HFF-Myc (cell line): ENCODE measurements around the gene CNTN5.

Source experiments
- DNase-seq: peaks from one replicate; pipeline ENCODE4 v3.0.0-alpha.2; 2011; ENCODE audit warnings: low read depth; ENCODE audit errors: extremely low read depth
- H3K4me3 ChIP-seq: replicated peaks from 2 replicates; pipeline ENCODE4 v1.5.1; 2011; ENCODE audit warnings: low read depth, mild to moderate bottlenecking, control low read depth, low read length
- TF ChIP-seq, protein P1 (sequence below): IDR thresholded peaks from 2 replicates; pipeline ENCODE4 v1.5.1; 2012; ENCODE audit warnings: mild to moderate bottlenecking, low read depth, low read length, control low read depth; ENCODE audit errors: missing control alignments

The CNTN5 gene

DNA sequence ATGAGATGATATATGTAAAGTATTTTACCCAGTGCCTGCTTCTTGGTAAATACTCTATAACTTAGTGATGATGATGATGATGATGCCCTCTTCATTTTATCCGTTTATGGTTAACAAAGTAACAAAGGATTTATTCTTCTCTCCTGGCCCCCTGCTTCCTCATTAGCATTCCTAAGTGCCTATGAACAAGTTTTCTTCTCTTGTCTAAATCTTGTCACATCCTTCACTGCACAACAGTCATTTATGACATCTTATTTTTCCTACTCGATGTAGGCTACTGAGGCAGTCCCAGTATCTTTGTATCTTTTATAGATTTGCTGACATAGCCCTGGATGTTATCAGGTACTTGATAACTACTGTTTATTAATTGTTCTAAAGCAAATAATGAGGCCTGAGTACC lies 911.9 kb downstream of the CNTN5 start:
- H3K4me3 ChIP-seq: no peak overlapping the region
- TF ChIP-seq, protein P1, sequence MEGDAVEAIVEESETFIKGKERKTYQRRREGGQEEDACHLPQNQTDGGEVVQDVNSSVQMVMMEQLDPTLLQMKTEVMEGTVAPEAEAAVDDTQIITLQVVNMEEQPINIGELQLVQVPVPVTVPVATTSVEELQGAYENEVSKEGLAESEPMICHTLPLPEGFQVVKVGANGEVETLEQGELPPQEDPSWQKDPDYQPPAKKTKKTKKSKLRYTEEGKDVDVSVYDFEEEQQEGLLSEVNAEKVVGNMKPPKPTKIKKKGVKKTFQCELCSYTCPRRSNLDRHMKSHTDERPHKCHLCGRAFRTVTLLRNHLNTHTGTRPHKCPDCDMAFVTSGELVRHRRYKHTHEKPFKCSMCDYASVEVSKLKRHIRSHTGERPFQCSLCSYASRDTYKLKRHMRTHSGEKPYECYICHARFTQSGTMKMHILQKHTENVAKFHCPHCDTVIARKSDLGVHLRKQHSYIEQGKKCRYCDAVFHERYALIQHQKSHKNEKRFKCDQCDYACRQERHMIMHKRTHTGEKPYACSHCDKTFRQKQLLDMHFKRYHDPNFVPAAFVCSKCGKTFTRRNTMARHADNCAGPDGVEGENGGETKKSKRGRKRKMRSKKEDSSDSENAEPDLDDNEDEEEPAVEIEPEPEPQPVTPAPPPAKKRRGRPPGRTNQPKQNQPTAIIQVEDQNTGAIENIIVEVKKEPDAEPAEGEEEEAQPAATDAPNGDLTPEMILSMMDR: no peak
- no peak for DNase-seq

DNA sequence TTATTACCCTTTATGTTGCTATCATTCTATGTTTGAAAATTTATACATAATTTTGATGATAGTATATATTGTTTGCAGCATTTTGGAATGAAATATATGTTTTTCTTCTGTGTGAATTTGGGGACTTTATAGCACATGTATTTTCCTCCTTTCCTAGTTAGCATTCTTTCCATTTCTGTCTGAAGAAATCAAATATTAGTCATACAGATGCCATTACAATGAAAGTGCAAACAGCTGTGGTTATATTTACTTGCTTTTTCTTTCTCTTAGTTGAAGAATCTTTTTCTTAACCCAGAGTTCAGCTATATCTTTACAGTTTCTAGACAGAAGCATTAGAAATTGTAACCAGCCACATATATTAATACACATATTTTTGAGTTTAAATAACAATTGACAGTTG lies 913.3 kb downstream of the CNTN5 start:
- TF ChIP-seq, protein P1: no peak
- no peak for DNase-seq

DNA sequence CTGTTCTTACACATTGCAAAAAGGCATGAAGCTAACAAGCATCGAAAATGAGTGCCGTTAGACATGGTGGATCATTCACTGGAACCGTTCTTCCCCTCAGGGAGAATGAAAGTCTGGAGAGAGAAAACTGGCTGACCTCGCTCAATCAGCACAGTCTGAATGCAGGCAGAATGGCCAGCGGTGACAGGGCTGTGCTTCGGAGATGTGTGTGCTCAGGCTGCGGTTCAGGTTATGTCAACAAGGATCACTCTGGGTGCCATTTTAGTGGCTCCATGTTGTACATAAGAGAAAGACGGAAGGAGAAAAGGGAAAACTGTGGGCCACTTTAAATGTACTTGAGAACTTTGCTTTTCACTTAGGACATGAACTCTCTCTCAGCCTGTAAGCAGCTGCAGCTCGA lies 916.6 kb downstream of the CNTN5 start:
- TF ChIP-seq, protein P1: no peak

More for the DNA sequence above, 913.3 kb downstream of the CNTN5 start:
- no peak overlapping the region for H3K4me3 ChIP-seq

DNA sequence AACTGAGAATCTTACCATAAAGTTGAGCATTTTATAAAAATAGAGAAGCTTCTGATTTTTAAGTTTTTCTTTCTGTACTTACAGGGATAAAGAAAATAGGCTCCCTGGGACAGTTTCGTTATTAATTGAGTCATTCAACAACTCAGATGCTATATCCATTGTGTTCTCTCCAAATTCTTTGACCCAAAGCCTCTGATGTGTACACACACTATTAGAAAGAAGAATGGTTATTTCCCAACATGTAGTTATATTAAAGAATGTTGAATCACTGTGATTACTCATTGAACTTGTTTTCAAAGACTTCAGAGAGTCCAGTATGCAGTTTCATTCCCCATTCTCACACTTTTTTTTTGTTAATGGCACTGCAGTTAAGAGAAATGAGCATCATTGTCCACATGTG lies 932.1 kb downstream of the CNTN5 start:
- H3K4me3 ChIP-seq: no peak overlapping the region
- no peak for DNase-seq
- TF ChIP-seq, protein P1: no peak

More for the DNA sequence above, 916.6 kb downstream of the CNTN5 start:
- H3K4me3 ChIP-seq: no peak overlapping the region
- no peak for DNase-seq

DNA sequence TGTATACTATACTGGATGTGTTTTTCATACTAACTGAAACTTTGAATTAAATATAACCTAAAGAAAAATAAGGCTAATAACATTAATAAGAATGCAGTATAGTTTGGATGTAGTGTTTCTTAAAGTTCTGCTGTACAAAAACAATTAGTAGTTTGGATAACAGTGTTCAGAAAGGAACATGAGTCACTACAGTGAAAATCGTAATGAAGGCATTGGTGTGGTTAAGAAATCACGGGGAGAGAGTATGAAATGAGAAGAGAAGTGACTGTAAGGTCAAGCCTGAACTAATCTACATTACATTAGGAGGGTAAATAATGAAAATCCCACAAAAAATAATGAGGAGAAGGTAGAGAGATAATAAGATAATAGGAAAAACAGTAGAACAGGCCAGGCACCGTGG lies 939.8 kb downstream of the CNTN5 start:
- DNase-seq: no peak
- H3K4me3 ChIP-seq: no peak overlapping the region
- TF ChIP-seq, protein P1: no peak

DNA sequence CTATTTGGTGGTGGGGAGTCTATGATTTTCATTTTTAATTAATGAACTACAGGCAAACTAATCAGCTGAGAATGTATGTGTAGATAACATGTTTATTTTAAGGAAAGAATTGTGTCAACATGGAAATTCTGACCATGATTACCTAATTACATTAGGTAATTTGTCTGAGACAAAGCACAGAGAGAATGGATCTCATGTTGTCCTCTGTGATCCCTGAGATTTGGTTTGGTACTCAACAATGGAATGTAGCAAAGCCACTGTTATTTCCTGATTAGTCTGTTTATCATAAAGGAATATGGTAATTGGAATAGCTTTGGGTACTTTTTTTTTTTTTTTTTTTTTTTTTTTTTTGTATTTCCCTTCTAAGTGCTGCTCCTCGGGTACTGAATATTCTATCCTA lies 947.6 kb downstream of the CNTN5 start:
- H3K4me3 ChIP-seq: no peak overlapping the region
- TF ChIP-seq, protein P1: no peak
- no peak for DNase-seq

DNA sequence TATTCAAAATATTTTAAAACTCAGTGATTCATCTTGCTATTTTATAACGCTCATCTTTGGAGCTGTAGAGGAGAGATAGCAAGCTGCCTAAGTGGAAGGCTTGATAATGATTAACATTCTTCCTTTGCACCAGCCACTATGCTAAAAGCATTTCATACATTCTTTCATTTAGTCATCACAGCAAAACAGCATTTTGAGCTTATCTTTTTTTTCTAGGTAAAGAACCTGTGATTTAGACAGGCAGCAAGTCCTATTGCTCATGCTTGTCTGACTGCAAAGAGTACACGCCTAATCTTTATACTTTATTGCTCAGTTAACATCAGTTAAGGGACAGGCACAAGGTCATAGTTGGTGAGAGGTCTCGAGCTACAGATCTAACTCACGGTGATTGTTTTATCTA lies 953.2 kb downstream of the CNTN5 start:
- no peak overlapping the region for H3K4me3 ChIP-seq
- DNase-seq: no peak

More for the DNA sequence above, 953.2 kb downstream of the CNTN5 start:
- TF ChIP-seq, protein P1: no peak
